ENCODE data around the gene TUT7.
A peak's percentile ranks its signal among the peaks of the same experiment; 100 is the strongest.
"Not testable (repeated sequence)": the region's sequence is repeated elsewhere in the genome, so short reads cannot be mapped to it uniquely, and the experiment has no call there.

TUT7 gene

DNA sequence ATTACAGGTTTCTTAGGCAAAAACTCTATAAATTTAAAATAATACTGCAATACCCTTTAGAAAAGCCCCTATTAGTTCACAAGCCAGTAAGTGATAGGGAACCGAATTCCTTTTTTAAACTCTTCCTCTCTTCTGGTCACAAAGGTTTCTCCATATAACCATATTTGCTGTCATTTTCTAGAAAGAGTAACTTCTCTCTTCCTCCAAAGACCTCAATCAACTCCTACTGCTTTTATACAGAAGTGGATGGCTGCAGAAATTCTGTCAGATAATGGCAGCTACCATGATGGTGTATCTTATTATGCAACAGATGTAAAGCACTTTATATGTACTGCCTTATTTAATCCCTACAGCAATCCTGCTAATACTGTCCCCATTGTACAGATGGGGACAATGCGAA lies 6.2 kb downstream of the TUT7 start:
- DNase-seq (ENCODE audit: low read depth, low spot score) = no peak

- DNase-seq (ENCODE audit: low read depth, low spot score) = no peak
Observed at GRCh38 chr9:86344818-86345217, 9.4 kb downstream of the TUT7 start.

DNA sequence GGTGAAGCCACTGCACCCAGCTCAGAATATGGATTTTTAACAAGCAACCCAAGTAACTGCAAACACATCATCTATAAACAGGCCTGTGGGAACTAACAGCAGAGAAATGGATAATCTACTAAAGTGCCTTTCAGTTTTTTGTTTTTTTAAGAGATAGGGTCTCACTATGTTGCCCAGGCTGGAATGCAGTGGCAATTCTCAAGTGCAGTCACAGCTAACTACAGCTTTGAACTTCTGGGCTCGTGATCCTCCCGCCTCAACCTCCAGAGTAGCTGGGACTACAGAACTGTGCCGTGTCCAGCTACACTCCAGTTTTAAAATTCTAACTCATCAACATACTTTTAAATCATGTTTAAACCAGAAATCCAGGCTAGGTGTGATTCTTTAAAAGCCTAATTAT lies 11.9 kb downstream of the TUT7 start:
- no peak for DNase-seq (ENCODE audit: low read depth, low spot score)

DNA sequence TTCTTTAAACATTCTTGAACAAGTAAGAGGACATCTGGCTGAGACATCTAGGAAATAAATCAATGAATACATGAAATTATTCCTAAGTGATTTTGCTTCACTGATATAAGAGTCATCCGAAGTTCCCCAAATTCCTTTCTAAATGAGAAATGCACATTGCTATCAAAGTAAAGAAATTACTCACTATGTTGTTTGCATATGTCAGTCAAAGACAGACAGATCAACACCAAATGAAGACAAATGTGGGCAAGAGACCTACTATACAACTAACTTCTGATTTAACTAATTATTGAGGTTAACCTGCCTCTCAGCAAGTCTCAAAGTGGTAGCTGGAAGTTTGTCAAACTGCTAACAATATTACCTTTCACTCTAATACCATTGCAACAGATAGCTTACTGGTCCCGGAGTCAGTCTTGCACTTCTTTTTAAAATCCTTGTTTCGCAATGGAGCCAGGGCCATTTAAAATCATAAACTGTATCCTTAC lies 13.2 kb downstream of the TUT7 start:
- no peak for DNase-seq (ENCODE audit: low read depth, low spot score)

DNA sequence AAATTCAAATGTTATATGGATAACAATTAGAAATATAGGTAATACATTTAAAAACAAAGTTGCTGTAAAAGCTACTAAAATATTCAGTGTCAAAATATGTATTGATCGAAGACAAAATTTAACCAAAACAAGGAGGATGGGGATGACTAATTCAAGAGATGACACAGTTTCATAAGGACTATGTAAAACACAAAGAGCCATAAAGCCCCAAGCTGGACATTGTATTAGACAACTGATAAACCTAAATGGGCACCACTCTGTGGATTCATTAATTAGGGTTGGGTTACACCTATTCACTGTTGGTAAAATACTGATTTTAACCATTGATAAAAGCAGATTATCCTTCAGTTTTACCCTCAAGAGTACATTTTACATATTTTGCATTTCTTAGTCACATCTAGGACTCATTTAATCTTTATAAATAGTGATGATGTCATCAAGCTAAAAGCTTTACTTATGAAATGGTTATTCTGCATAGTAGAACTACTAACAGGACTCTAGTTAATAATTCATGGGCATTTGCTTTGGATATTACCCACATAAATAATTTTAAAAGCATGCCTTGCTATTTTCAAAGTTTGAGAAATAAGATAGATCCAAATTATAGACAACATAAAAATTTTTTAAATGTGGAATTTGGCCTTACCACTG lies 13.7 kb downstream of the TUT7 start:
- DNase-seq (ENCODE audit: low read depth, low spot score) = no peak

- DNase-seq (ENCODE audit: low read depth, low spot score) = no peak
Observed at GRCh38 chr9:86337469-86338108, 16.6 kb downstream of the TUT7 start.

- DNase-seq (ENCODE audit: low read depth, low spot score) = no peak
Observed at GRCh38 chr9:86336058-86336457, 18.2 kb downstream of the TUT7 start.

DNA sequence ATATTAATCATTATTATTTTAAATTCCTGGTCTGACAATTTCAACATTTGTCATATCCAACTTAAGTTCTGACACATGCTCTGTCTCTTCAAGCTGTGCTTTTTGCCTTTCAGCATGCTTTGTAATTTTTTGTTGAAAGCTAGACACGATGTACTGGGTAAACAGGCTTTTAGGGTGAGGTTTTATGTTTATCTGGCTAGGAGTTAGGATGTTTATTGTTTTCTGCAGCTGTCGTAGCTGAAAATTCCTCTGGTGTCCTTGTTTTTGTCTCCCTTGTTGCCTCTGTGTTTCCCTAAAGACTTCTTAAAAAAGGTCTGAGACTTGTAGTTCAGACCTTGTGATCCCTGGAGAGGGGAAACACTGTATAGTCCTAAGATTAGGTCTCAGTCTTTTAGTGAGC lies 20.6 kb downstream of the TUT7 start:
- DNase-seq (ENCODE audit: low read depth, low spot score) = no peak

DNA sequence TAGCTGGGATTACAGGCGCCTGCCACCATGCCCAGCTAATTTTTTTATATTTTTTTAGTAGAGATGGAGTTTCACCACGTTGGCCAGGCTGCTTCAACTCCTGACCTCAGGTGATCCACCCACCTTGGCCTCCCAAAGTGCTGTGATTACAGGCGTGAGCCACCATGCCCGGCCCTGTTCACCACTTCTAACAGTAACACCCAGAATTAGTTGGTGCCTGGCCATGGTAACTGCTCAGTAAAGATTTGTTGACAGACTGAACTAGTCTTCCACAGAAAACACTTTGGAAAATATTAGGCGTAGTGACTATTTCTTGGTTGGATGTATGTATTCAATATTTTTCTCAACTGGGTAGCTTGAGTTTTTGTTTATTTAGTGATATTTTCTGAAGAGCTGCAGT lies 24.0 kb downstream of the TUT7 start:
- DNase-seq (ENCODE audit: low read depth, low spot score) = no peak

DNA sequence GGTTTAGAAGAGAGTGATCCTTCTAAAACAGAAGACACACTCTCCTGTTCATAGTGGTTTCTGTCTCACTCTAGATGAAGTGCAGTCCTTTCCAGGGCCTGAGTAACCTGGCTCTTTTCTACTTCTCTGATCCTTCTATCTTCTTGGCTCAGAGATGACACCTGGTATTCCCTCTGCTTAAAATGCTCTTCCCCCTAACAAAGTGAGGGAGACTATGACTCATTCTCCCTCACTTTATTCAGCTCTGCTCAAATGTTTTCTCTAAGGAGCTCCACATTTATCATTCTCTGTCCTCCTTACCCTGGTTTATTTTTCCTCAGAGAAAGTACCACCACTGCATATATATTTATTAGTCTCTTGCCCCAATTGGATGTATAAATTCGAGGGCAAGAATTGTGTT lies 24.6 kb downstream of the TUT7 start:
- no peak for DNase-seq (ENCODE audit: low read depth, low spot score)

DNA sequence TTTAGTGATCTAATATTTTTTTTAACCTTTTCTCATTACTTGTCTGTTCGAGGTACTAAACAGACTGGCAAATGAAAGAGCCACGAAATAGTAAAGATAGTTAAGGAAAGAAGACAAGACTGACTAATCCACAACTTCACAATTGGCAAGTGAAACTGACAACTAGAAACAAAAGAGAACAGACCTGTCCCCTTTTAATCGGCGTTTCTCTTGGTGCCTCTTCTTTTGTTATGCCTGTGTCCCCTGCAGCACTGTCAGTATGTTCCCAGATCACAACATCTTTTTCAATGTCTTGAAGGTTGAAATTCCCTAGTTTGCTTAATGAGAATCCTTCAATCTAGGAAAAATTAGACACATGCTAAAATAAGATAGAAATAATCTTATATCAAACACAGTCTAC lies 26.1 kb downstream of the TUT7 start:
- DNase-seq (ENCODE audit: low read depth, low spot score) = no peak

DNA sequence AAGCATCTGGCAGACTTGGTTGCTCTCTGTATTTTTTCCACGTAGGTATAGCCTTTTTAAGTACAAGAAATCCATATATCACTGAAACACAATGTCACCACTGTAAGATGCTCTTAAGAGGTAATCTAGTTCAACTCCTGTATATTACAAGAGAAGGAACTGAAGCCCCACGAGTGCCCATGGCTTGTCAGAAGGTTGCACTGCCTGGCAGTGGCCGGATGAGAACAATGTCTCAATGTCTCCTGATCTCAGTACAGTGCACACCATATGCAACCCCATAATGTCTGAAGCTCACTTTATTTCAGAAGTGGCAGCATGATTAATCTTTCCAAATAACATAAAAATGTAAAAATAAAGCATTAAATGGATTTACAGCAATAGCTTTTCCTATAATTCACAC lies 27.7 kb downstream of the TUT7 start:
- no peak for DNase-seq (ENCODE audit: low read depth, low spot score)

- DNase-seq (ENCODE audit: low read depth, low spot score) = no peak
Observed at GRCh38 chr9:86324901-86325300, 29.3 kb downstream of the TUT7 start.

- no peak for DNase-seq (ENCODE audit: low read depth, low spot score)
Observed at GRCh38 chr9:86324308-86324707, 29.9 kb downstream of the TUT7 start.

DNA sequence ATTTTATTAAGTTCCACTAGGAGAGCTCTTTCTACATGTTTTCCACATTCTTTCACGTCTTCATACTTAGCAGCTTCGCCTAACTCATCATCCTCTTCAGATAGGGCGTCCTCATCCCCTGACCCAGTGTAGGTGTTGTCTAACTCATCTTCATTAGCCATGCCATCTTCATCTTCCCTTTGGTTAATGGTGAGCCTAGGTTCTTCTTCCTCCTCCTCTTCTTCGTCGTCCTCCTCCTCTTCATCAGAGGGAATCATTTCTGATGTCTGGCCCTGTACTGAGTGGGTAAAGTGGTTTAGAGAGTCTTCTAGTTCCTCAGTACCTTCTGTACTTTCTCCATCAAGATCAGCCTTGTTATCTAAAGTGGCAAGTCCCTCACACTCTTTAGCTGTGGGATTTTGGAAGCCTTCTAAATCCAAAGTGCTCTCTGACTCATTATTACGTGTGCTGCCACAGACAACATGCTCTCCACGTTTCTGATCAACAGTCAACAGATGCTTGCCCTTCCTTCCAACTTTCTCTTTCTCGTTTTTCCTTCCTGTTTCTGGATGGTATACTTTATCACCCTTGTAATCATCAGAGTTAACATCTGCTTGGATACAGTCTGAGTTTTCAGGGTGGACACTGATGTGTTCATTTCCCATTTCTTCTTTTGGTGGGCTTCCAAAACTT lies 31.1 kb downstream of the TUT7 start:
- DNase-seq (ENCODE audit: low read depth, low spot score) = no peak

DNA sequence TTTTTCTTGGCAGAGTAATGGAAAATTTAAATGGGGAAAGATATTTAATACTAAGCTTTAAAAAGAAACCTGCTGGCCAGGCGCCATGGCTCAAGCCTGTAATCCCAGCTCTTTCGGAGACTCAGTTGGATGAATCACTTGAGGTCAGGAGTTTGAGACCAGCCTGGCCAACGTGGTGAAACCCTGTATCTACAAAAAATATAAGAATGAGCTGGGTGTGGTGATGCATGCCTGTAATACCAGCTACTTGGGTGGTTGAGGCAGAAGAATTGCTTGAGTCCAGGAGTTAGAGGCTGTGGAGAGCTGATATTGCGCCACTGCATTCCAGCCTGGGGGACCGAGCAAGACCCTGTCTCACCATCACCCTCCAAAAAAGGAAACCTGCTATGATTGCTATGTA lies 32.8 kb downstream of the TUT7 start:
- no peak for DNase-seq (ENCODE audit: low read depth, low spot score)

DNA sequence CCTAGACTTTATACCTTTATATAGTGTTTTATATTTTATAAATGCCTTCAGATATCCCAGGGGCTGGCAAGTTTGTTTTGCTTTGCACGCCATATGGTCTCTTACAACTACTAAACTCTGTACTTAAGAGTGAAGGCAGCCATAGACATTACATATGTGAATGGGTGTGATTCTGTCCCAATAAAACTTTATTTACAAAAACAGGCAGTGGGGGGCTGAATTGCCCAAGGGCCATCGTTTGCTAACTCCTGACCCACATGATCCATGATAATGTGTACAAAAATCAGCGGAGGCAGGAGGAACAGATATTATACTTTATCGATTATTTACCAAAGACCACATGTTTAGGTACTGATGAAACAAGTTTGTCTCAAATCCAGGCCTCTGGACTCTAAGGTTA lies 36.0 kb downstream of the TUT7 start:
- DNase-seq (ENCODE audit: low read depth, low spot score) = no peak

- DNase-seq (ENCODE audit: low read depth, low spot score) = no peak
Observed at GRCh38 chr9:86315078-86315477, 39.1 kb downstream of the TUT7 start.

DNA sequence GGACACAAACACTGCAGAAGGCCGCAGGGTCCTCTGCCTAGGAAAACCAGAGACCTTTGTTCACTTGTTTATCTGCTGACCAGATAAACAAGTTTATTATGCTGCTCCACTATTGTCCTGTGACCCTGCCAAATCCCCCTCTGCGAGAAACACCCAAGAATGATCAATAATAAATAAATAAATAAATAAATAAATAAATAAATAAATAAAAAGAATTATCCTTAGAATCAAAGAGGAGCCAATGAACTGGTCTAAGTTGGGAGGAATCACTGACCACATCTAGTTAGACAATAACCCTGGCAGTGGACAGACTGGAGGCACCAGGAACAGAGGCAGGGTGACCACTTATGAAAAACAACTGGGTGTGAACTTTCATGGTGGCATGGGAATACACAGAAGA lies 41.3 kb downstream of the TUT7 start:
- DNase-seq (ENCODE audit: low read depth, low spot score) = not testable (repeated sequence)

GRCh38 chr9:86308687-86309086 lies 45.5 kb downstream of the TUT7 start:
- DNase-seq (ENCODE audit: low read depth, low spot score) = no peak

- no peak for DNase-seq (ENCODE audit: low read depth, low spot score)
Observed at GRCh38 chr9:86304236-86304730, 49.9 kb downstream of the TUT7 start.

- peak; percentile 24 for DNase-seq (ENCODE audit: low read depth, low spot score)
Observed at GRCh38 chr9:86303316-86303975, 50.8 kb downstream of the TUT7 start.
